Measurements from ENCODE around the gene MIOX.

Gene MIOX

GRCh38 chr22:50461979-50462540 is 24.6 kb upstream of the MIOX start:
- FAIRE-seq: no peak
- DNase-seq (ENCODE audit: insufficient read length, low spot score): no peak
- no peak for TF ChIP-seq POLR2A (IDR thresholded peaks at IDR 0.05; ENCODE audit: low read depth, low read length)

- no peak for DNase-seq (ENCODE audit: insufficient read length, low spot score)
- FAIRE-seq: no peak
- no peak for TF ChIP-seq POLR2A (IDR thresholded peaks at IDR 0.05; ENCODE audit: low read depth, low read length)
These were observed 23.3 kb upstream of the MIOX start for GRCh38 chr22:50463188-50463900.

GRCh38 chr22:50464451-50464850 is 22.2 kb upstream of the MIOX start:
- FAIRE-seq (no peak), DNase-seq (ENCODE audit: insufficient read length, low spot score) (no peak)
- TF ChIP-seq POLR2A (IDR thresholded peaks at IDR 0.05; ENCODE audit: low read depth, low read length): no peak

- no peak for DNase-seq (ENCODE audit: insufficient read length, low spot score)
- no peak for FAIRE-seq
- TF ChIP-seq POLR2A (IDR thresholded peaks at IDR 0.05; ENCODE audit: low read depth, low read length): no peak
These were observed 21.4 kb upstream of the MIOX start for GRCh38 chr22:50465066-50465930.

- DNase-seq (ENCODE audit: insufficient read length, low spot score) (no peak), FAIRE-seq (no peak)
- no peak for TF ChIP-seq POLR2A (IDR thresholded peaks at IDR 0.05; ENCODE audit: low read depth, low read length)
These were observed 19.3 kb upstream of the MIOX start for GRCh38 chr22:50467341-50467740.

GRCh38 chr22:50467773-50468440 is 18.8 kb upstream of the MIOX start:
- FAIRE-seq (no peak), DNase-seq (ENCODE audit: insufficient read length, low spot score) (no peak)
- TF ChIP-seq POLR2A (IDR thresholded peaks at IDR 0.05; ENCODE audit: low read depth, low read length): no peak

GRCh38 chr22:50468626-50469025 is 18.0 kb upstream of the MIOX start:
- no peak for FAIRE-seq
- no peak for TF ChIP-seq POLR2A (IDR thresholded peaks at IDR 0.05; ENCODE audit: low read depth, low read length)
- no peak for DNase-seq (ENCODE audit: insufficient read length, low spot score)

GRCh38 chr22:50469377-50470305 is 17.0 kb upstream of the MIOX start:
- no peak for TF ChIP-seq POLR2A (IDR thresholded peaks at IDR 0.05; ENCODE audit: low read depth, low read length)
- peak; percentile 79 for DNase-seq (ENCODE audit: insufficient read length, low spot score)
- FAIRE-seq: no peak

GRCh38 chr22:50470491-50470890 is 16.2 kb upstream of the MIOX start:
- no peak for TF ChIP-seq POLR2A (IDR thresholded peaks at IDR 0.05; ENCODE audit: low read depth, low read length)
- FAIRE-seq: no peak

GRCh38 chr22:50471197-50471847 is 15.3 kb upstream of the MIOX start:
- TF ChIP-seq POLR2A (IDR thresholded peaks at IDR 0.05; ENCODE audit: low read depth, low read length): no peak
- FAIRE-seq: no peak
- DNase-seq (ENCODE audit: insufficient read length, low spot score): no peak

More at GRCh38 chr22:50470491-50470890, 16.2 kb upstream of the MIOX start:
- DNase-seq (ENCODE audit: insufficient read length, low spot score): no peak

GRCh38 chr22:50471962-50472361 is 14.7 kb upstream of the MIOX start:
- FAIRE-seq (no peak), DNase-seq (ENCODE audit: insufficient read length, low spot score) (no peak)
- TF ChIP-seq POLR2A (IDR thresholded peaks at IDR 0.05; ENCODE audit: low read depth, low read length): no peak

GRCh38 chr22:50473088-50473487 is 13.6 kb upstream of the MIOX start:
- no peak for DNase-seq (ENCODE audit: insufficient read length, low spot score)
- FAIRE-seq: no peak
- TF ChIP-seq POLR2A (IDR thresholded peaks at IDR 0.05; ENCODE audit: low read depth, low read length): no peak

Data from H54 (cell line).